PC-9 (cell line): ENCODE results near the gene PARN.

Experiments
- CTCF ChIP-seq: fragments of 200-600 bp; sonication (generic); conservative IDR thresholded peaks from 2 replicates; pipeline ENCODE4 v1.6.1; 2017; ENCODE audit warnings: mixed run types, antibody characterized with exemption, mild to moderate bottlenecking, moderate library complexity
- EZH2 ChIP-seq: fragments of 200-600 bp; sonication (generic); IDR thresholded peaks from 2 replicates; pipeline ENCODE4 v1.8.0; 2017; ENCODE audit warnings: antibody characterized with exemption, low read depth

GRCh38 chr16:14494396-14494966 is 135.6 kb downstream of the PARN start:
- TF ChIP-seq CTCF = no peak
- no peak for TF ChIP-seq EZH2
